ENCODE measurements around the gene SLIT3. TPM values are rescaled to one million over a fixed set of nuclear protein-coding genes. Genes with fewer than 3 reads are reported as not detected.

Gene SLIT3
- total RNA-seq, 1 donor from 2014 or later, result 3.2 TPM

DNA sequence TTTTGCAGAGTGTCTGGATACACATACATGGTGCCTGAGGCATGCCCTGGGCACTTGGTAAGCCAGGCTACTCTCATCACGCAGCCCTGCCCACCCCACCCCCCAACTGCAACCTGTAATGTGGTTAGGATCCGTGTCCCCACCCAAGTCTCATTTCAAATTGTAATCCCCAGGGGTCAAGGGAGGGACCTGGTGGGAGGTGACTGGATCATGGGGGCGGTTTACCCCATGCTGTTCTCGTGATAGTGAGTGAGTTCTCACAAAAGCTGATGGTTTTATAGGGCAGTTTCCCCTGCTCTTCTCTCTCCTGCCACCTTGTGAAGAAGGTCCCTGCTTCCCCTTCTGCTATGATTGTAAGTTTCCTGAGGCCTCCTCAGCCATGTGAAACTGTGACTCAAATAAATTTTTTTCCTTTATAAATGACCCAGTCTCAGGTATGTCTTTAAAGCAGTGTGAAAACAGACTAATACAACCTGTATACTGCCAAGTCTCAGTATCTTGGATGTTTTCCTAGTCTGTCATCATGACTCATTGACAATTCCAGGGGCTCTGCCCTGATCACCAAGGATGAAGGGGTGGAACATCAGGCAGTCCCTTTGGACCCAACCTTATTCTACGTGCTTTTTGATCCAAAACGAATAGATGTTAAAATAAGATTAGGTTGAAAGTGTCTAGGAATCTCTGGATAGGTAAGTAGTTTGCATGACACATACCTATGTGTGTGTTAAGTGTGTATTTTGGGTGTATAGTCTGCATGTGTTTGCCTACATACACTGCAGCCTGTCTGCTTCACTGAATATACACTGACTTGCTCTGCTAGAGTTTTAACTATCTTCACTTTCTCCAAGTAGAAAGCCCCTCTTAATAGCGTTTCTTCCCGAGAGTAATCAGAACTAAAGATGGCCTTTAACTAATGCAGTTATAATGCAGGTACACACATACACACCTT lies 293.8 kb downstream of the SLIT3 start:
- H3K4me1 Mint-ChIP-seq (ENCODE audit: unreplicated experiment), result no peaks in the 10 kb centered on the region
- TF ChIP-seq, protein P1, sequence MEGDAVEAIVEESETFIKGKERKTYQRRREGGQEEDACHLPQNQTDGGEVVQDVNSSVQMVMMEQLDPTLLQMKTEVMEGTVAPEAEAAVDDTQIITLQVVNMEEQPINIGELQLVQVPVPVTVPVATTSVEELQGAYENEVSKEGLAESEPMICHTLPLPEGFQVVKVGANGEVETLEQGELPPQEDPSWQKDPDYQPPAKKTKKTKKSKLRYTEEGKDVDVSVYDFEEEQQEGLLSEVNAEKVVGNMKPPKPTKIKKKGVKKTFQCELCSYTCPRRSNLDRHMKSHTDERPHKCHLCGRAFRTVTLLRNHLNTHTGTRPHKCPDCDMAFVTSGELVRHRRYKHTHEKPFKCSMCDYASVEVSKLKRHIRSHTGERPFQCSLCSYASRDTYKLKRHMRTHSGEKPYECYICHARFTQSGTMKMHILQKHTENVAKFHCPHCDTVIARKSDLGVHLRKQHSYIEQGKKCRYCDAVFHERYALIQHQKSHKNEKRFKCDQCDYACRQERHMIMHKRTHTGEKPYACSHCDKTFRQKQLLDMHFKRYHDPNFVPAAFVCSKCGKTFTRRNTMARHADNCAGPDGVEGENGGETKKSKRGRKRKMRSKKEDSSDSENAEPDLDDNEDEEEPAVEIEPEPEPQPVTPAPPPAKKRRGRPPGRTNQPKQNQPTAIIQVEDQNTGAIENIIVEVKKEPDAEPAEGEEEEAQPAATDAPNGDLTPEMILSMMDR (IDR thresholded peaks at IDR 0.05; ENCODE audit: unreplicated experiment), result no peak
- no peak overlapping the region for H3K27ac Mint-ChIP-seq (ENCODE audit: unreplicated experiment)
- H3K27me3 Mint-ChIP-seq (ENCODE audit: unreplicated experiment), result peaks cover 5% of the 10 kb centered on the region
- H3K36me3 Mint-ChIP-seq (ENCODE audit: low read depth, unreplicated experiment), result no peaks in the 10 kb centered on the region
- no peak for DNase-seq (ENCODE audit: low spot score)
- H3K4me3 Mint-ChIP-seq (ENCODE audit: unreplicated experiment), result no peak overlapping the region
- H3K9me3 Mint-ChIP-seq (ENCODE audit: unreplicated experiment), result no peaks in the 10 kb centered on the region

- H3K36me3 Mint-ChIP-seq (ENCODE audit: low read depth, unreplicated experiment), result no peaks in the 10 kb centered on the region
- TF ChIP-seq, protein P1 (IDR thresholded peaks at IDR 0.05; ENCODE audit: unreplicated experiment), result no peak
- no peaks in the 10 kb centered on the region for H3K9me3 Mint-ChIP-seq (ENCODE audit: unreplicated experiment)
- H3K27me3 Mint-ChIP-seq (ENCODE audit: unreplicated experiment), result peaks cover 5% of the 10 kb centered on the region
- no peak overlapping the region for H3K27ac Mint-ChIP-seq (ENCODE audit: unreplicated experiment)
- no peak for DNase-seq (ENCODE audit: low spot score)
- H3K4me3 Mint-ChIP-seq (ENCODE audit: unreplicated experiment), result no peak overlapping the region
- H3K4me1 Mint-ChIP-seq (ENCODE audit: unreplicated experiment), result no peaks in the 10 kb centered on the region
Measured at GRCh38 chr5:169004551-169004950, 296.4 kb downstream of the SLIT3 start.

- Mint-ChIP-seq H3K27me3 (ENCODE audit: unreplicated experiment) (peaks cover 5% of the 10 kb centered on the region), H3K4me1 (ENCODE audit: unreplicated experiment) (no peaks in the 10 kb centered on the region), H3K9me3 (ENCODE audit: unreplicated experiment) (no peaks in the 10 kb centered on the region), H3K27ac (ENCODE audit: unreplicated experiment) (no peak overlapping the region), H3K36me3 (ENCODE audit: low read depth, unreplicated experiment) (no peaks in the 10 kb centered on the region), H3K4me3 (ENCODE audit: unreplicated experiment) (no peak overlapping the region)
- DNase-seq (ENCODE audit: low spot score), result peak; percentile 27
- TF ChIP-seq, protein P1 (IDR thresholded peaks at IDR 0.05; ENCODE audit: unreplicated experiment), result no peak
Measured at GRCh38 chr5:169003721-169004541, 297.0 kb downstream of the SLIT3 start.

GRCh38 chr5:169002953-169003555 lies 297.9 kb downstream of the SLIT3 start:
- peaks cover 5% of the 10 kb centered on the region for H3K27me3 Mint-ChIP-seq (ENCODE audit: unreplicated experiment)
- H3K4me3 Mint-ChIP-seq (ENCODE audit: unreplicated experiment), result no peak overlapping the region
- no peaks in the 10 kb centered on the region for H3K36me3 Mint-ChIP-seq (ENCODE audit: low read depth, unreplicated experiment)
- H3K9me3 Mint-ChIP-seq (ENCODE audit: unreplicated experiment), result no peaks in the 10 kb centered on the region
- no peaks in the 10 kb centered on the region for H3K4me1 Mint-ChIP-seq (ENCODE audit: unreplicated experiment)
- no peak overlapping the region for H3K27ac Mint-ChIP-seq (ENCODE audit: unreplicated experiment)
- TF ChIP-seq, protein P1 (IDR thresholded peaks at IDR 0.05; ENCODE audit: unreplicated experiment), result no peak
- no peak for DNase-seq (ENCODE audit: low spot score)
